ENCODE results near the gene ZIM2.

DNA sequence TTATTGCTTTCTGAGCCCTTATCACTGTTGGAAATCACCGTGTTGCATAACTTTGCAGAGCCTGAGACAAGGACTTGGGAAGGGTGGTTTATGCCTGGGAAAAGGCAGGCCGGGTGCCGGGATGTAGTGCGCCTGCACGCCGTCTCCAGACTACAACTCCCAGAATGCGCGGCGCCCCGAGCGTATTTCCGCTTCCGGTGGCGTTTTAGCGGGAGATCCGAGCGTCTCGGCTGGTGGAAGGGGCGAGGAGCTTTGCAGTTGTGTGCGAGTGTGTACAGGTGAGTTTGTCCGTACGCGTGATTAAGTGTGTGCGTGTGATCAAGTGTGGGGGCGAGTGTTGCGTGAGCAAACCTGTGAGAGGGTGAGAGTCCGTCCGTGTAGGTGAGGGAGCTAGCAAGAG is 75.4 kb downstream of the ZIM2 start:
- TF ChIP-seq CTCF (conservative IDR thresholded peaks at IDR 0.05; ENCODE audit: low read depth in 2 of 2) (no peak), EZH2 (IDR thresholded peaks at IDR 0.05; ENCODE audit: low read depth, unreplicated experiment) (no peak), POLR2AphosphoS5 (IDR thresholded peaks at IDR 0.05; ENCODE audit: low read depth) (no peak), CREB1 (CRISPR knock-in tag; IDR thresholded peaks at IDR 0.05; ENCODE audit: low read depth) (no peak), STAT1 (IDR thresholded peaks at IDR 0.05; ENCODE audit: unreplicated experiment) (no peak), JUNB (IDR thresholded peaks at IDR 0.05; ENCODE audit: unreplicated experiment) (no peak)
- TF ChIP-seq, protein P1, sequence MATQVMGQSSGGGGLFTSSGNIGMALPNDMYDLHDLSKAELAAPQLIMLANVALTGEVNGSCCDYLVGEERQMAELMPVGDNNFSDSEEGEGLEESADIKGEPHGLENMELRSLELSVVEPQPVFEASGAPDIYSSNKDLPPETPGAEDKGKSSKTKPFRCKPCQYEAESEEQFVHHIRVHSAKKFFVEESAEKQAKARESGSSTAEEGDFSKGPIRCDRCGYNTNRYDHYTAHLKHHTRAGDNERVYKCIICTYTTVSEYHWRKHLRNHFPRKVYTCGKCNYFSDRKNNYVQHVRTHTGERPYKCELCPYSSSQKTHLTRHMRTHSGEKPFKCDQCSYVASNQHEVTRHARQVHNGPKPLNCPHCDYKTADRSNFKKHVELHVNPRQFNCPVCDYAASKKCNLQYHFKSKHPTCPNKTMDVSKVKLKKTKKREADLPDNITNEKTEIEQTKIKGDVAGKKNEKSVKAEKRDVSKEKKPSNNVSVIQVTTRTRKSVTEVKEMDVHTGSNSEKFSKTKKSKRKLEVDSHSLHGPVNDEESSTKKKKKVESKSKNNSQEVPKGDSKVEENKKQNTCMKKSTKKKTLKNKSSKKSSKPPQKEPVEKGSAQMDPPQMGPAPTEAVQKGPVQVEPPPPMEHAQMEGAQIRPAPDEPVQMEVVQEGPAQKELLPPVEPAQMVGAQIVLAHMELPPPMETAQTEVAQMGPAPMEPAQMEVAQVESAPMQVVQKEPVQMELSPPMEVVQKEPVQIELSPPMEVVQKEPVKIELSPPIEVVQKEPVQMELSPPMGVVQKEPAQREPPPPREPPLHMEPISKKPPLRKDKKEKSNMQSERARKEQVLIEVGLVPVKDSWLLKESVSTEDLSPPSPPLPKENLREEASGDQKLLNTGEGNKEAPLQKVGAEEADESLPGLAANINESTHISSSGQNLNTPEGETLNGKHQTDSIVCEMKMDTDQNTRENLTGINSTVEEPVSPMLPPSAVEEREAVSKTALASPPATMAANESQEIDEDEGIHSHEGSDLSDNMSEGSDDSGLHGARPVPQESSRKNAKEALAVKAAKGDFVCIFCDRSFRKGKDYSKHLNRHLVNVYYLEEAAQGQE (IDR thresholded peaks at IDR 0.05; ENCODE audit: unreplicated experiment), result no peak
